CD4-positive, alpha-beta T cell treated with Interleukin-17A for 4 hours (primary cell): ENCODE measurements around the gene ALX1.

Experiments
- DNase-seq: peaks from one replicate; pipeline ENCODE4 v3.0.0-alpha.2; 2020; ENCODE audit warnings: mixed read lengths

The ALX1 gene

DNA sequence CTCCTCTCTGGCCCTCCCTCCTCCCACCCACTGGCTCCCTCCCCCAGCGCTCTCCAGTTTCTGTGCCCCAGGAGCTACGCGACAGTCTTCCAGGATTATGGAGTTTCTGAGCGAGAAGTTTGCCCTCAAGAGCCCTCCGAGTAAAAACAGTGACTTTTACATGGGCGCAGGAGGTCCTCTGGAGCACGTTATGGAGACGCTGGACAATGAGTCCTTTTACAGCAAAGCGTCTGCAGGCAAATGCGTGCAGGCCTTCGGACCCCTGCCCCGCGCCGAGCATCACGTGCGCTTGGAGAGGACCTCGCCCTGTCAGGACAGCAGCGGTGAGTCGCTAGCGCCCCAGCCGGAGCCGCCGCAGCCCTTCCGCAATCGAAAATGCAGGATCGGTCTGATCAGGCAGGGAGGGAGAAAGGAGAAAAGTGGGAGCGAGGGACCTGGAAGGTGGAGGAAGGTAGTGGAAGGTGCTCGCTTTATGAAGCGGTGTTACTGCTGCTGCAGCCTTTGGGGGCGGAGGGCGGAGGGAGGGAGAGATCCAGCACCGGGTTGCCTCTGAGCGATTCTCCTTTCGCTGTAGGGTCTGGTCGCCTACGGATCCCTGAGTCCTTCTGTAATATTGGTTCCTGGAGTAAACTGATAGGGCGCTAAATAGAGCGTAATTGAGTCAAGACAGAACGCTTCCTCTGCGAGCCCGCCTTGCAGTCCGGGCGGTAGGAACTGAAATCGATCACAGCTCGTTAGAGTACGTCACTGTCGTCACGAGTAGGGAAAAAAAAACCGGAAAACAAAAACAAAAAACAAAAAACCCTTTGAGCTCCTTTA, at the start of gene ALX1:
ALX1 (plus strand) TSS at position 56 of the 819 bp plus-strand sequence; CDS start at position 98, 42 bp downstream.
- no peak for DNase-seq

DNA sequence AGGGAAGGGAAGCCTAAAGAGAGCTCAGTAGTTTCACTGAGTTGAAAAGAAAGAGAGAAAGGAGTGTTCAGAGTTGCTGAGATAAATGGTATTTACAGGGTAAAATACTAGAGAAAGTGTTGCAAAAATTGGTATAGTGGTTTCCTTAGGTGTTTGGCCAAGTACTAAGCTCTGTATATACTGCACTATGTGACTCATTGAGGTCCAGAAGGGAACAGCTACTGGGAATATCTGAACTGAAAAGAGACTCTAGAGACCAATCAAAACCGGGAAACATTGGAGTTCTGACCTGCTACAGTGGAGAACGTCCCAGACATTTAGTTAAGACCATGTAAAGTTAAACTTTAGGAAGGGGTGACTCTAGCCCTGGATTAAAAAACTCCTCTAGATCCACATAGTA, 42.7 kb upstream of the ALX1 start:
- DNase-seq: no peak

DNA sequence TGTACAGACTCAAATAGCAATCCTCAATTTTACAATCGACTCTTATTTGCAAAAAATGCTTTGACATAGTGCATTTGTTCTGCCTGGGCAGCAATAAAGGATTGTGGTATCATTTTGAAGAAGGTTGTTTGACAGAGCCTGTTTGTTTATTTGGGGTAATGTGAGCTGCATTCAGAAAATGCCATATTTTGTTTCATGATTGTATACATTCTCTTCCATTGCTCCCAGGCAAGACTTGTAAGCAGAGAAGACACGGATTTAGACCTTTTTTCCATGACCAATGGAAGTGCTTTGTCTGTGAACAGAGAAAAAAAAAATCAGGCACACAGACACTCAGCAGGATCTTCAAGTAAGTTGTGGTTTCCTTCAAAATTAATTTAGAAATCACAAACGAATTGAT, 35.5 kb upstream of the ALX1 start:
- DNase-seq: no peak

DNA sequence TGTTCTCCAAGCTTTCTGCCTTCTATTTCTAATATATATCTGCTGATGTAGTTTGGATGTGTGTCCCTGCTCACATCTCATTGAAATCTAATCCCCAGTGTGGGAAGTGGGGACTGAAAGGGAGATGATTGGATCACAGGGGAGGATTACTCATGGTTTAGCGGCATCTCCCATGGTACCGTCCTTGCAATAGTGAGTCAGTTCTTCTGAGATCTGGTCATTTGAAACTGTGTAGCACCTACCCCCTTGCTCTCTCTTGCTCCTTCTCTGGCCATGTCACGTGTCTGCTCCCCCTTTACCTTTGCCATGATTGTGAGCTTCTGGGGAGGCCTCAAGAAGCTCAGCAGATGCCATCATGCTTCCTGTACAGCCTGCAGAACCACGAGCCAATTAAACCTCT, 26.2 kb upstream of the ALX1 start:
- no peak for DNase-seq

DNA sequence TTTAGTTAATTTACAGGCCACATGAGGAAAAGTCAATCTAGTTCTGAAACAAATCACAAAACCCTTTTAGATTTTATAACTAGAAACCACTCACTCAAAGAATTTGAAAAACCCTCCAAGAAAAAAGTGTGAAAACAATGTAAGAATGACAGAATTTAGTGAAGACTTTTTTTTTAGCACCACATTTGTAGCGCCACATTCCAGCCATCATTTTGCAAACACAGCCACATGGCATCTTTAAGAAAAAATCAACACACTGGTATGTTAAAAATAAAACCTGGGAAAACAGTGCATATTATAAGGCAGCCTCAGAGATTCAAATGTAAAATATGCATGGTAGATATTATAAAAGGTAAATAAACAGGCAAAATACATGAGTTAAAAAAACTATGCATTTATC, 22.3 kb upstream of the ALX1 start:
- DNase-seq: no peak

DNA sequence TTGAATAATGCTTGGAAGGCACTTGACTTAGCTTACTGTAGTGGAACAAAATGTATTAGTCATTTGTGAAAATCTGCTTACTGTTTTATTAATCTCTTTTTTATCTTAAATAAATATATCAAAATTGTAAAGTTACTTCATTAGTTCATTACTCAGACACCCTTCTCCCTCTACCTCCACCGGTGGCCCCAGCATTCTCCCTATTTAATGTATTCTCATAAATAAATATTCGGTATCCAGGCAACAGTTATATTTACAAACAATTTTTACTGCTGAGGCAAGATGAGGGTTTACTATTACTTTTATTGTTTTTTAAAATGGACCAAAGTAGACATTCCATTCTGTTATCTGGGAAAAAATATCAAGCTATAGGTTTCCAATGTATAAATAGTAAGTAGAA, 19.6 kb upstream of the ALX1 start:
- no peak for DNase-seq

DNA sequence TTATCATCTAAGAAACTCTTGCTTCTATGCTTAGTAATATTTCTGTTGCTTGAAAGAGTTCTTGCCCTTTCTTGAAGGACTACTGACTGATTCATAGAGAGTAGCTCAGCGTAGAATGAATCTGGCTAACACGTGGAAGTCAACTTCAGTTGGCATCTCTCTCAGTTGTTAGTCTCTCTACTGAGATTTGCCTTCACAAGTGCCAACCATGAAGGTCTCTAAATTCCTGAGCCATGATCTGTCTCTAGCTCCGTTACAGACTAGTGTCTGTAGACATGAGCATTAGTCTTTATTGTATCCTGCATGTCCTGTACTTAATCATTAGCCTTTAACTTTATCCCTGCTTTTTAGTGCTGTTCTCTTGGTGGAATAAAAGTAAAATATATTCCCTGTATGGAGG, 19.1 kb upstream of the ALX1 start:
- no peak for DNase-seq

DNA sequence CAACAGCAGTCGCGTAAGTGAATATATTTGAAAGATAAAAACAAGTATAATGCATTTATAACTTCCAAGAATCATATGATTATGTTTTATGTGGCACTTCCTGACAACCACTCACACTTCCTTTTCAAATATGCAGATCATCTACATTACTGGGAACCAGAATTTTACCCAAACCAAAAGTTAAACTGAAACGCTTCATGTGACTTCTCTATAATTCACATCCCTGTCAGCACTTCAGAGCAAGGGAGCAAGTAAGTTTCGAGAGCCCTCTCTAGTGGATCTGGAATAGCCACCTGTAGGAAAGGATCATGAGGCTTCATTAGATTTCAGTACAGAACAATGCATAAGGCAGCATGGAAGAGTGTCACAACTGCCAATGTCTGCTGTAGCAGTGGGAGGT, 13.7 kb upstream of the ALX1 start:
- no peak for DNase-seq

DNA sequence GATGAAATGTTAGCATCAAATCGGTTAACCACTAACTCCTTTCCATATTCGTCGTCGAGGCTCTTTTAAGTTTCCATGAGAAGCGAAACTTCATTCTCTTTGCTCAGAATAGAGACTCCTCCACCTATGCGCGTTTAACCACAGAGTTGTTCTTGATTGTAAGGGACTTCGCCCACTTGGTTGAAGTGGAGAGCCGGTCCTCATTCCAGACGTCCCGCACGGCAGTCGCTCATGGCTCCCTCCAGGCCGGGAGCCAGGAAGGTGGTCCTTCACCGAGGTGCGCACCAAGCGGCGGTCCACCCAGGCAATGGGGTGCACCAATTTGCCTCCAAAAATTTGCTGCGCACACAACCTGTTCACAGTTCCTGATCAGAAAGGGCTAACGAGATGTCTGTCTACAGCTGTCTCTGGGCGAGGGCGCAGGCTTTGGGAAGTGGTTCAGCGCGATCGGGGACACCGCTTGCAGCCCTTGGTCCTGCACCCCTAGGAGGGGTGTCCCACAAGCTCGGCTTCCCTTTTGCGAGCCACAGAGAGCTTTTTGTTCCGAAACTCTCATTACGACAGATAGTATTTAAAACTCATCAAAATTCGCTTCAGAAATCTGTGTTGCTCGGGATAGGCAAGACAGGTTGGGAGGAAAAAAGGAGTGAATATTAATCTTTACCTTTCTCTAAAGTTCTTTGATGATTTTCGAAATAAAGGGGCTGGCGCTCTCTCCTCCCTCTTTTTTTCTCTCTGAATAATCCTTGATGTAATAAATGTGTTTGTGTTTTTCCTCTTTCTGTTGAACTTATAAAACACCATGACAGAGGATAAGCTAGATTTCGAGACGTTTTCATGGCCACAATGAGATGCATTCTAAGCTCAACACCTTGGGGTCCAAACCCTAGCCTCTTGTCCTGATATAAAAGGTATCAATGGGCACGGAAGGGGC, 6.4 kb upstream of the ALX1 start:
- no peak for DNase-seq

DNA sequence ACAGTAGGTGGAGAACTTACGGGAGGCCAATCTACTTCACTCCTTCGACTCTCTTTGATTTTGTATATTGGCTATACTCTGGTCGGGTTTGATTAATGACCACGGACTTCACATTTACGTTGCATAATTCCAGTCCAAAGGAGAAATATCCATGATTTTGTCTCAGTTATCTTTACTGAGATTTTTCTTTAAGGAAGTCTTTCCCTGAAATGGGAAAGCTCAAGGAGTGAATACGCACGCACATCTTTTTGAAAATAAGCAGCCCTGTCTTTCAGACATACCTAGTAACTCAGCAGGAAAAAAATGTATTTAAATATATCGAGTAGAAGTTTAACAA, 5.7 kb upstream of the ALX1 start:
- no peak for DNase-seq

DNA sequence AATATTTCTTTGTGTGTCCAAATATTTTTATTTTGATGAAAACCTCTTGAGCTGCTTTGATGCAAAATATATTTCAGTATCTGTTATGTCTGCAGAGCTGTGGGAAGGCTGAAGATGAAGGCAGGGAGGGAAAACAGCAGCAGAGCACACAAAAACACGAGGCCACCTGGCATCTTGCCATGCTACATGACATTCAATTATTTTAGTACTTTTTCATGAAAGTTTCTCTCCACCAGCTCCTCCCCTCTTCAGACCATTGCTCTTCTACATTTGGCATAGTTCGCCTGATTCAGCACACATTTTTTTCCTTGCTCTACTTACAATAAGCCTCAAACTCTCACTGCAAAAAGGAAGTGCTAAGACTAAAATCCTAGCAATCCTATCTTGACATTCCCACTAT, 4.6 kb upstream of the ALX1 start:
- DNase-seq: no peak

DNA sequence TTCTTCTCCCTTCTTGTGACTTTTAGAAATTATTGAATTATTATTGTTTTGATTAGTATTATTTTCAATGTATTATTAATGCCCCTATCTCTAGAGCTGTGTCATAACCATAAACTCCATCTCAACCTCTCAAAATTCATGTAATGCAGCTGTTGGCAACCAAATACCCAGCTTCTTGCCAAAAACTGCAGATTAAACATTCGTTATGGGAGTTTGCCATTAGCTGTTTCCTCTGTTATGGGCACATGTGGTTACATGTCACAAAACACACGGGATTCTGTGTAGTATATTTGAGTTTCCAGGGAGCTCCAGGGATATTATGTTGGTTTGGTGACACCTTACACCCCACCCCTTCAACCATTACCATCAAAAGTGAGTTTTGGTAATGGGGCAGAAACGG, 2.8 kb upstream of the ALX1 start:
- DNase-seq: no peak

DNA sequence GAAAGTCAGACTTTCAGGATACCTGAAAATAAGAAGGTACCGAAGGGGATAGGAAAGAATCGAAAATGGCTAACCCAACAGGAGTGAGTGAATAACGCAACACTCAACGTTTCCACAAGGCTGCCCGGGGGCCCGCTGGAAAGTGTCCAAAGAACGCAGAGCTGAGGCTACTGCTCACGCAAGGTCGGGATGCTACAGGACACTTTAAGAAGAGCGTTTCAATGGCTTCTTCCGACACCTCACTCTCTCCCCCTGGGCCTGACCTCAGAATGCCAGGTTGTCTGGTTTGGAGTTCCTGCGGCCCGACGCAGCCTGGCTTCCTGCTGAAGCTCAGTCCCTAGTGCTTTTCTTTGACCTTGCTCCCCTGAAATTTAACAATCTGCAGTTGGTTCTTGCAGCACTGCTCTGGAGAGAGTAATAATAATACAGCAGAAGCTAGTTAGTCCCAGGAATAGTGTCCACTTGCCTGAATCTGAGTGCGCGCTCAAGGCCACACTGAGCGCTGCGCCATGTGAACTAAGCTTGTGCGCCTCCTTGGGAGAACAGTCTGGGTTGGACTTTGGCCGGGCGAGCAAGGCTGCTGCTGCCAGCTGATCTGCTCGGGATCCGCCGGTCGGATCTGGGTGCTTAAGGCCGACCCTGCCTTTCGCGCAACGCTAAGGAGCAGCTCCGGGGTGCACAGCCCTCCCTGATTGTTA, 2.0 kb upstream of the ALX1 start:
- DNase-seq: no peak

DNA sequence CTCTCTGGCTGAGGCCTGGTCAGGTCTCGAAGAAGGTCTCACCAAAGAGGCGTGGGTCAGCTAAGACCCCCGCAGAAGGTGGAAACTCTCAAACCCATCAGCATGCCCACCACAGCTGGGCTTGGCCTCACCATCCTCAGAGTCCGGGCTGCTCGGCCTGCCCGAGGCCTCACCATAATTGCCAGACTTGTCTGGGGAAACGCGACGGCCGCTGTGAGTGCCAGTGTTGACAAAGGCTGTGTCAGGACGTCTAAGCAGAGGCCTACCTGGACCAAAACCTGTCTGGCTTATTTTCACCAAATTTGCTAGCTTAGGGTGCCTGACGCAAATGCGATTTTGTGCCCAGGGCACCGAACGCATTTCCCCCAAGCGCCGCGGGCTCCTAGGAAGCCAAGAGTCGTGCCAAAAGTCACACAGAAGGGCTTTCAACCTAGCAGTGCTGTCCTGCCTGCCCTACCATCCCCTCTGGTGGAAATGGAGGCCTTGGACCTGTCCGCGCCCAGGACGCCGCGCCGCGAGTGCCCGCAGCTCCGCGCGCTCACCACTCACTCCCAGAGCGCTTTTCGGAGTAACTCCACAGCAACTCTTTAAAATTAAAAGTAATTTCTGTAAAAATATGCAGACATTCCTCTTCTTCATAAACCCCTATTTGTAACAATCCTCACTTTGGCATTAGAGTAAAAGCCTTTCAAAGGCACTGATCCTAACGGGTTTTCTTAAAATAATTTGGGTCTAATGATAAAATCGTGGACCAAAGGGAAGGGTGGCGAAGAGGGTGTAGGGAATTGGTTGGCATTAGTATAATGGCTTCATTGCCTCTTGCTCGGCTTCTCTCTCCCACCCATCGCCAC, 1.2 kb upstream of the ALX1 start:
- DNase-seq: no peak

DNA sequence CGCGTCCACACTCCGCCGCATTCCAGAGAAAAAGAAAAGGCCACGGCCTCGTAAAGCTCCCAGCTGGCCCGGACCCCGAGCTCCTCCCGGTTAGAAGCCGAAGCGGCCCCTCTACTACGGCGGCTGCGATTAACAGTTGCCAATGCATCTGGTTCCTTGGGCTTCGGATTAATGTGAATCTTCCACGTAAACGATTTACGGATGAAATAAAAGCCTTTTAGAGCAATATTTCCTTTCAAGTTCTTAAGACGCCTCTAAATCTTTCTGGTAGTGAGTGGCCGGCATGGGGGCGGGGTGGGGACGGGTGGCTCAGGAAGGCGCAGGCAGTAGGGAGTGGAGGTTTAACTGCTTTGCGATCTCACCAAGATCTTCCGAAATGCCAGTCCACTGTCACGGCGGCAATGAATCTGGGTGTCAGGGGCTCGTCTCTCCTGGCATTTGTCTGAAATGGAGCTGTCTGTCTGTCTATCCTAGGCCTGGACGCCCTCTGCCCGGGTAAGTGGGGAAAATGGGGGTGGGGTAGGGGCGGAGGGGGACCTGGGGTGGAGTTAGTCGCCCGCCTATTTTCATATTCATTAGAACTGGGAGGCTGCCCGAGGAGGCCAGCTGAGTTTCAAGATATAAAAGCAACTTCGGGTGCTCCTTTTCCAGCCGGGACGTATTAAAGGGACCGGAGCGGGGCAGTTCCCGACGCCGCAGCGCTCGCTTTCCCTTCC, 413 bp upstream of the ALX1 start:
- DNase-seq: no peak

DNA sequence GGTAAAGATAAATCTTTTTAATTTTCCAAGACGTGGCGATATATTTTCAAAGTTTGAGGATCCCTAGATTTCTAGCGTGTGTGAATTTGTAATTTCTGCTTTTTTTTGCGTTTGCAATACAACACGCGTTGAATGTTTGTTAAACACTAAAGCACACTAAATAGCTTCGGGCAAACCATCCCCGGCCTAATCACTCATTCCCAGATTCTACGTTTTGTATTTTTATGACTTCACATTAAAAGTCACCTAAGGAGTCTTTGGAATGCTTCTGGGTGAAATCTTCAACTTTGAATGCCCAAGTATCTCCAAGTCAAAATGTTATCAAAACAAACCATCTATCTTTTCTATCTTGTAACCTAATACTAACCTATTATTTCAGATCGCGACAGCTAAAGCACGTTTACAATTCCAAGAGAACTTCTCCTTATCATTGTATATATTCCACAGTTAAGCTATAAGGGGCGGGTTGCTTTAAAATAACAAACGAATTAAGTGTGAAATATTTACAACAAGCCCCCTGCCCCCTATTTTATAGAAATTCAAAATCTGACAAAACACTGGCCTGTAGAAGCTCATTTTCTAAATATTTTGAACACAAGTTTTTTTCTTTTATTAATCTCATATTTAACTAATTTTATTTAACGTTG, 1.1 kb downstream of the ALX1 start:
- DNase-seq: no peak

DNA sequence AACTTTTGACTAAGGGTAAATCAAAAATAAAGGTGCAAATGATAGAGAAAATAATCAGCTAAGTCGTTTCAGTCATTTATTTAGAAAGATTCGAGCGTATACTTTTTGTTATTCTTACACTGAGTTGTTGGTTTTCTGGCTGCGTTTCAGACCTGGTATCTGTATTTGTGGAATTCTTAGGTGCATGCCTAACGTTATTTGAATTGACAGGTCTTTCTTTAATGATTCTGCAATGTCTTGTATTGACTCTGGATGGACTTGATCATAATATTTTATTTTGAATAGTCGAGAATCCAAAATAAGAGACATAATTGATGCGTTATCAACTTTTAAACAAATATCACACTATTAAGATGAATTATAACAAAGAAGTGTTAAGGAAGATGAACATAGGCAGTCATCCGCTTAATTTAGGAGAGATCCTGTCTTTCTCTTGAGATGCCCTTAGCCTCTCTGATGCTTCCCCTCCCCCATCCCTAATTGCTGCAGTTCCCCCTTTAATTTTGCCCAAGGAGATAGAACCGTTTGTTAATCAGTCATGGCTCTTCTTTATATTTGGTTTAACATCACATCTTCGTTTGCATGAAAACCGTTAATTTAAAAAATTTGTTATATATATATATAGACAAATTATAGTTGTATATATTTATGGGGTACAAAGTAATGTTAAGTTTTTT, 1.8 kb downstream of the ALX1 start:
- no peak for DNase-seq

DNA sequence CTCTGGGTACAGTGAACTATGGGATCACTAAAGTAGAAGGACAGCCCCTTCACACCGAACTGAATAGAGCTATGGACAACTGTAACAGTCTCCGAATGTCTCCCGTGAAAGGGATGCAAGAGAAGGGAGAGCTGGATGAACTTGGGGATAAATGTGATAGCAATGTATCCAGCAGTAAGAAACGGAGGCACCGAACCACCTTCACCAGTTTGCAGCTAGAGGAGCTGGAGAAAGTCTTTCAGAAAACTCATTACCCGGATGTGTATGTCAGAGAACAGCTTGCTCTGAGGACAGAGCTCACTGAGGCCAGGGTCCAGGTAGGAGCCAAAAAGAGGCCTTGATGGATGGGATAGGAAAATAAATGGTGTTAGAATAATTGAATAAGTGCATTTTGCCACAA, 3.5 kb downstream of the ALX1 start:
- DNase-seq: no peak

DNA sequence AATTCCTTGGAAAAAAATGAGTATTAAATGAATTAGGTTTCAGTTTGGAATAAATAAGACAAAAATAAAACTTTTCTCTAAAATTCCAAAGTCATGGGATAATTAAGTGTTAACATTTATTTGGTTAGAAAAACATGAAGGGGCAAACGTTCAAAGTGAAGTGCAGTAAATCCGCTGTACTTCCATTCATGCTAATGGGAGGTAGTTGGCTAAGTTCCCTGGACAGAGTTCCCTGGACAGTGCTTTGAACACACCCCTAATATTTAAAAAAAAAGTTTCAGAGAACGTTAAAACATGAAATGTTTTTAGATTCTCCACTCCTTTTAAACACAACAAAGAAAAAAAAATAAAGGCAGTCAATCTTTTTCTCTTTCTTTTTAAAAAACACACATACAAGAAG, 16.3 kb downstream of the ALX1 start:
- no peak for DNase-seq

DNA sequence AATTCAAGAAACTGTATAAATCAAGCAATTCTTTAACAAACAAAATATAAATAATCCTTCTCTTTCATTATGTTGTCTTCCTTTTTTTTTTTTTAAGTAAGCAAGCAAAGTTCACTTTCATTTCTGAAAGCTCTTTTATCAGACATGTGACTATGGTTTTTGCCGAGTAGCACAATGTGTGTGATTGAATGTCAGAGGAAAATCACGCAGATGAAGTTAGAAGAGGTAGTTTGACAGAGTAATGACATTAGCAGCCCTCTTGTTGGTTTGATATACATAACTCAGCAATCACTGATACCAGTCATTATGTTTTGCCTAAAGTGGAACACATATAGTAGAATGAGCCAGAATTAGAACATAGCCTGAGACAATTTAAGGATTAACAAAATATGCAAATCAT, 19.0 kb downstream of the ALX1 start:
- no peak for DNase-seq

DNA sequence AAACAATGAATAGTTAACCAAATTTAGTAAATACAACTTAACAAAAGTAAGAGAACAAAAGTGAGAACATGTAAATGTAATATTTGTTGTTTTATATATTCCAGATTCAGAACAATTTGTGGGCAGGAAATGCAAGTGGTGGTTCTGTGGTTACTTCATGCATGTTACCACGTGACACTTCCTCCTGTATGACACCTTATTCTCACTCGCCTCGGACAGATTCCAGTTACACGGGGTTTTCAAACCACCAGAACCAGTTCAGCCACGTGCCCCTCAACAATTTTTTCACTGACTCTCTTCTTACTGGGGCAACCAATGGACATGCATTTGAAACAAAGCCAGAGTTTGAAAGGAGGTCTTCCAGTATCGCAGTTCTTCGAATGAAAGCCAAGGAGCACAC, 21.0 kb downstream of the ALX1 start:
- no peak for DNase-seq
